SU-DHL-6 (cell line): Measurements from ENCODE around the gene ADAMTS7.

Experiments
- EZH2phosphoT487 ChIP-seq: fragments of 200-600 bp; sonication (generic), shearing (Covaris generic); conservative IDR thresholded peaks from 2 replicates; pipeline ENCODE4 v1.6.1; 2018; ENCODE audit warnings: mild to moderate bottlenecking, antibody characterized with exemption, low read length, moderate library complexity, mixed read lengths
- TF ChIP-seq, protein P1 (sequence below): fragments of 200-600 bp; sonication (generic); IDR thresholded peaks from one replicate; pipeline ENCODE4 v1.5.1; 2017; ENCODE audit warnings: antibody characterized with exemption, mild to moderate bottlenecking, low read length, moderate library complexity; ENCODE audit not compliant: insufficient read depth, poor library complexity, severe bottlenecking

DNA sequence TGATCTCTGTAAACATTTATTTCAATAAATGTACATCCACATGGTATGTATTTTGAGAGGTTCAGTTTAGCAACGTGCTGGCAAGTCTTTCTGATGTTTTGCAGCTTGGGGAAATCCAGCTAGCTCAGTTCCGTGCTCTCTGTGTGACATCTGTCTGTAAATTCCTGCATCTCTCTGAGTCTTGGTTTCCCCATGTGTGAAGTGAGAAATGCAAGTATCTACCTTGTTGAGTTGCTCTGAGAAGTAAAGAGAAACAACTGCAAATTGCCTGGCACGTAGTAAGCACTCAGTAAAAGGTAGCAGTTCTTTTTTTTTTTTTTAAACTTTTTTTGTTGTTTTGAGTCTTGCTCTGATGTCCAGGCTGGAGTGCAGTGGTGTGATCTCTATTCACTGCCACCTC is 31.3 kb upstream of the ADAMTS7 start:
- TF ChIP-seq, protein P1, sequence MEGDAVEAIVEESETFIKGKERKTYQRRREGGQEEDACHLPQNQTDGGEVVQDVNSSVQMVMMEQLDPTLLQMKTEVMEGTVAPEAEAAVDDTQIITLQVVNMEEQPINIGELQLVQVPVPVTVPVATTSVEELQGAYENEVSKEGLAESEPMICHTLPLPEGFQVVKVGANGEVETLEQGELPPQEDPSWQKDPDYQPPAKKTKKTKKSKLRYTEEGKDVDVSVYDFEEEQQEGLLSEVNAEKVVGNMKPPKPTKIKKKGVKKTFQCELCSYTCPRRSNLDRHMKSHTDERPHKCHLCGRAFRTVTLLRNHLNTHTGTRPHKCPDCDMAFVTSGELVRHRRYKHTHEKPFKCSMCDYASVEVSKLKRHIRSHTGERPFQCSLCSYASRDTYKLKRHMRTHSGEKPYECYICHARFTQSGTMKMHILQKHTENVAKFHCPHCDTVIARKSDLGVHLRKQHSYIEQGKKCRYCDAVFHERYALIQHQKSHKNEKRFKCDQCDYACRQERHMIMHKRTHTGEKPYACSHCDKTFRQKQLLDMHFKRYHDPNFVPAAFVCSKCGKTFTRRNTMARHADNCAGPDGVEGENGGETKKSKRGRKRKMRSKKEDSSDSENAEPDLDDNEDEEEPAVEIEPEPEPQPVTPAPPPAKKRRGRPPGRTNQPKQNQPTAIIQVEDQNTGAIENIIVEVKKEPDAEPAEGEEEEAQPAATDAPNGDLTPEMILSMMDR = no peak
- TF ChIP-seq EZH2phosphoT487 = no peak
